Endothelial cell of umbilical vein (primary cell): ENCODE results near the gene NBEA. TPM values are rescaled to one million over a fixed set of nuclear protein-coding genes. Genes with fewer than 3 reads are reported as not detected.

Experiments used
- BruUV-seq: library from RNA; stranded (reverse); fragments of 400-500 nt; replicated peaks from 2 replicates; lab custom pipeline; 2021; lab: Mats Ljungman, UMichigan
- CTCF ChIA-PET: fragments of 300-600, 350-600 bp; sonication (Branson Sonifier 250); formaldehyde crosslinking; loops from one replicate; lab custom pipeline; 2021; ENCODE audit warnings: antibody characterized with exemption, inconsistent platforms; lab: Charles Lee
- POLR2A ChIA-PET: fragments of 300-600, 350-600 bp; sonication (Branson Sonifier 250); formaldehyde crosslinking; loops from one replicate; lab custom pipeline; 2021; ENCODE audit warnings: antibody characterized with exemption, inconsistent platforms; lab: Charles Lee
- DNase-seq: peaks from one replicate; pipeline ENCODE4 v3.0.0-alpha.2; 2011; ENCODE audit warnings: low read depth, low spot score
- FAIRE-seq: peaks from 2 replicates; lab custom pipeline; 2011; peaks lifted over from hg19 to GRCh38; lab: Jason Lieb, UNC
- H2AFZ ChIP-seq: 2 replicates; pipeline ENCODE4 v1.6.0; 2012; ENCODE audit warnings: low read depth, low read length, control low read depth, inconsistent platforms
- H3K27ac ChIP-seq: 2 replicates; pipeline ENCODE4 v1.5.1; 2011; ENCODE audit warnings: low read depth, mild to moderate bottlenecking, control low read depth, low read length, moderate library complexity; ENCODE audit not compliant: insufficient read depth
- H3K27me3 ChIP-seq, 2 experiments: 2 replicates each; pipeline versions ENCODE4 v1.6.0 to v1.6.1; 2011; ENCODE audit warnings: low read length in 2 of 2, mixed read lengths in 1 of 2; ENCODE audit not compliant: control insufficient read depth in 2 of 2, insufficient read depth in 2 of 2
- H3K36me3 ChIP-seq, 2 experiments: 2 replicates in 1 of 2; 3 replicates in 1 of 2; pipeline ENCODE4 v1.5.1; 2011; ENCODE audit warnings: low read length in 2 of 2, mild to moderate bottlenecking in 1 of 2, moderate library complexity in 1 of 2; ENCODE audit not compliant: control insufficient read depth in 2 of 2, insufficient read depth in 2 of 2; ENCODE audit errors: extremely low read depth in 1 of 2
- H3K4me1 ChIP-seq: 3 replicates; pipeline ENCODE4 v1.5.1; 2011; ENCODE audit warnings: mild to moderate bottlenecking, low read length; ENCODE audit not compliant: control insufficient read depth, insufficient read depth; ENCODE audit errors: extremely low read depth
- H3K4me2 ChIP-seq: 2 replicates; pipeline ENCODE4 v1.6.1; 2011; ENCODE audit warnings: low read length, control low read depth, mixed read lengths; ENCODE audit not compliant: insufficient read depth
- H3K4me3 ChIP-seq, 3 experiments: fragments of 200-600 bp in 1 of 3; sonication (generic), shearing (Covaris generic) in 1 of 3; replicated peaks in 1 of 3; 2 replicates each; pipeline ENCODE4 v1.5.1; 2011 to 2016; ENCODE audit warnings: control low read depth in 3 of 3, low read length in 3 of 3, mild to moderate bottlenecking in 2 of 3, inconsistent platforms in 1 of 3, low read depth in 1 of 3, moderate library complexity in 1 of 3; ENCODE audit not compliant: insufficient read depth in 1 of 3
- H3K79me2 ChIP-seq: 2 replicates; pipeline ENCODE4 v1.6.0; 2012; ENCODE audit warnings: low read length, inconsistent platforms; ENCODE audit not compliant: control insufficient read depth, insufficient read depth
- H3K9ac ChIP-seq: replicated peaks from 2 replicates; pipeline ENCODE3; 2011; ENCODE audit warnings: low read length, control low read depth; ENCODE audit not compliant: insufficient read depth; ENCODE audit errors: extremely low read depth
- H3K9me1 ChIP-seq: replicated peaks from 3 replicates; pipeline ENCODE4 v1.6.0; 2011; ENCODE audit warnings: mild to moderate bottlenecking, low read length; ENCODE audit not compliant: control insufficient read depth, insufficient read depth; ENCODE audit errors: extremely low read depth
- H3K9me3 ChIP-seq: replicated peaks from 2 replicates; pipeline ENCODE4 v1.5.1; 2012; ENCODE audit warnings: low read length, inconsistent platforms; ENCODE audit not compliant: control insufficient read depth, insufficient read depth
- H4K20me1 ChIP-seq: replicated peaks from 2 replicates; pipeline ENCODE3; 2011; ENCODE audit warnings: mild to moderate bottlenecking, low read length; ENCODE audit not compliant: control insufficient read depth, insufficient read depth; ENCODE audit errors: extremely low read depth
- EZH2 ChIP-seq: IDR thresholded peaks from 2 replicates; pipeline ENCODE4 v1.6.1; 2012; ENCODE audit warnings: borderline replicate concordance, low read depth, mild to moderate bottlenecking, moderate library complexity, low read length, inconsistent platforms; ENCODE audit not compliant: severe bottlenecking
- FOS ChIP-seq: IDR thresholded peaks from 2 replicates; pipeline ENCODE4 v1.6.1; 2011; ENCODE audit warnings: mild to moderate bottlenecking, low read length, moderate library complexity, borderline replicate concordance; ENCODE audit not compliant: insufficient read depth
- GATA2 ChIP-seq: IDR thresholded peaks from 2 replicates; pipeline ENCODE4 v1.7.0; 2011; ENCODE audit warnings: low read depth, mild to moderate bottlenecking, moderate library complexity, mixed read lengths, low read length; ENCODE audit not compliant: insufficient read length, insufficient read depth
- JUN ChIP-seq: IDR thresholded peaks from 2 replicates; pipeline ENCODE4 v1.6.1; 2011; ENCODE audit warnings: borderline replicate concordance, low read depth; ENCODE audit not compliant: insufficient read length, insufficient read depth
- MYC ChIP-seq: IDR thresholded peaks from one replicate; pipeline ENCODE4 v1.6.1; 2011; ENCODE audit warnings: mild to moderate bottlenecking, low read depth, low read length
- POLR2A ChIP-seq: IDR thresholded peaks from 2 replicates; pipeline ENCODE4 v1.6.1; 2012; ENCODE audit warnings: low read depth, mild to moderate bottlenecking, control low read depth, low read length
- POLR2AphosphoS5 ChIP-seq: IDR thresholded peaks from 2 replicates; pipeline ENCODE4 v1.6.1; 2012; ENCODE audit warnings: low read depth, mild to moderate bottlenecking, control low read depth, low read length, moderate library complexity; ENCODE audit not compliant: insufficient read depth
- dilution Hi-C: fragments of 300-500 bp; cut with MboI; formaldehyde crosslinking; loops from one replicate; pipeline ENCODE4 v1.15.0; 2019; ENCODE audit warnings: low sequenced_read_pairs; ENCODE audit not compliant: extremely low pct_ligation_motif_present
- intact Hi-C: fragments of 100-400 bp; cut with micrococcal nuclease; formaldehyde crosslinking; loops from one replicate; pipeline ENCODE4 v1.10.0; 2022
- polyA plus RNA-seq, 4 experiments: library from polyadenylated mRNA; depleted of rRNA in 3 of 4; stranded (reverse) in 3 of 4; unstranded in 1 of 4; fragments of >200 nt; gene quantifications; 2 replicates each; pipeline versions ENCODE4 v1.2.1 to v1.2.3, GENCODE V29; 2011 to 2012; ENCODE audit warnings: missing spikeins in 1 of 4
- total RNA-seq: library from RNA; stranded (reverse); gene quantifications from 2 replicates; pipeline ENCODE4 v1.2.3, GENCODE V29; 2021
- TF ChIP-seq, protein P1 (sequence below): IDR thresholded peaks from 2 replicates; pipeline ENCODE4 v1.6.1; 2011; ENCODE audit not compliant: insufficient read depth, insufficient read length
- TF ChIP-seq, protein P2 (sequence below), 2 donors: IDR thresholded peaks; 1 replicate in 1 of 2; 2 replicates in 1 of 2; pipeline ENCODE4 v1.5.1; 2011; ENCODE audit warnings: low read length in 2 of 2, mild to moderate bottlenecking in 2 of 2, moderate library complexity in 2 of 2, control low read depth in 1 of 2, inconsistent platforms in 1 of 2, low read depth in 1 of 2; ENCODE audit not compliant: insufficient read depth in 1 of 2; ENCODE audit errors: extremely low read depth in 1 of 2

Gene NBEA
- total and polyA plus RNA-seq, 2 donors (not counting 3 experiments of a cell fraction or from before 2014, with no cell fraction given): 3.0 to 4.8 TPM

DNA sequence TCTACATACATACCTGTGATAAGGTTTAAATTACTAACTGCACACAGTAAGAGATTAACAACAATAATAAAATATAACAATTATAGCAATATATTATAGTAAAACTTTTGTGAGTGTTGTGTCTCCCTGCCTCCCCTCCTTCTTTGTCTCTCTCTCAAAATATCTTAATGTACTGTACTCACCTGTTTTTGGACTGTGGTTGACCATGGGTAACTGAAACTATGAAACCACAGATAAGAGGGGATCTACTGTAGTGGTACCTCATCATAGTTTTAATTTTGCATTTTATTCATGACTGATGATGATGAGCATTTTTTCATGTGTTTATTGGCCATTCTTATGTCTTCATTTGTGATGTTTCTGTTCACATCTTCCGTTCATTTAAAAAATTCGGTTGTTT lies 104.5 kb downstream of the NBEA start:
- Histone ChIP-seq H3K4me1 (no peaks in the 10 kb centered on the region), H2AFZ (no peak overlapping the region), H3K27ac (no peak overlapping the region), H3K4me2 (no peak overlapping the region), H3K79me2 (no peaks in the 10 kb centered on the region), H3K9me3 (no peaks in the 10 kb centered on the region), H3K4me3 (no peak overlapping the region), H3K9ac (no peak overlapping the region), H3K36me3 (no peaks in the 10 kb centered on the region), H3K27me3 (no peaks in the 10 kb centered on the region), H4K20me1 (no peaks in the 10 kb centered on the region), H3K9me1 (no peaks in the 10 kb centered on the region)
- ChIA-PET CTCF (no interaction called here), POLR2A (no interaction called here)
- dilution Hi-C loops: no loop called here
- intact Hi-C loops: no loop called here
- FAIRE-seq (no peak), DNase-seq (no peak)
- TF ChIP-seq, protein P1, sequence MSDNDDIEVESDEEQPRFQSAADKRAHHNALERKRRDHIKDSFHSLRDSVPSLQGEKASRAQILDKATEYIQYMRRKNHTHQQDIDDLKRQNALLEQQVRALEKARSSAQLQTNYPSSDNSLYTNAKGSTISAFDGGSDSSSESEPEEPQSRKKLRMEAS: no peak
- TF ChIP-seq GATA2 (no peak), POLR2AphosphoS5 (no peak), MYC (no peak), EZH2 (no peak), FOS (no peak), JUN (no peak), POLR2A (no peak)
- TF ChIP-seq, protein P2, sequence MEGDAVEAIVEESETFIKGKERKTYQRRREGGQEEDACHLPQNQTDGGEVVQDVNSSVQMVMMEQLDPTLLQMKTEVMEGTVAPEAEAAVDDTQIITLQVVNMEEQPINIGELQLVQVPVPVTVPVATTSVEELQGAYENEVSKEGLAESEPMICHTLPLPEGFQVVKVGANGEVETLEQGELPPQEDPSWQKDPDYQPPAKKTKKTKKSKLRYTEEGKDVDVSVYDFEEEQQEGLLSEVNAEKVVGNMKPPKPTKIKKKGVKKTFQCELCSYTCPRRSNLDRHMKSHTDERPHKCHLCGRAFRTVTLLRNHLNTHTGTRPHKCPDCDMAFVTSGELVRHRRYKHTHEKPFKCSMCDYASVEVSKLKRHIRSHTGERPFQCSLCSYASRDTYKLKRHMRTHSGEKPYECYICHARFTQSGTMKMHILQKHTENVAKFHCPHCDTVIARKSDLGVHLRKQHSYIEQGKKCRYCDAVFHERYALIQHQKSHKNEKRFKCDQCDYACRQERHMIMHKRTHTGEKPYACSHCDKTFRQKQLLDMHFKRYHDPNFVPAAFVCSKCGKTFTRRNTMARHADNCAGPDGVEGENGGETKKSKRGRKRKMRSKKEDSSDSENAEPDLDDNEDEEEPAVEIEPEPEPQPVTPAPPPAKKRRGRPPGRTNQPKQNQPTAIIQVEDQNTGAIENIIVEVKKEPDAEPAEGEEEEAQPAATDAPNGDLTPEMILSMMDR (IDR thresholded peaks at IDR 0.05; ENCODE audit: extremely low read depth in 1 of 2, insufficient read depth in 1 of 2, low read depth in 1 of 2, low read length in 2 of 2): no peak
- BruUV-seq: no TSS peak
